ENCODE results near the gene TATDN3. TPM values are rescaled to one million over a fixed set of nuclear protein-coding genes. Genes with fewer than 3 reads are reported as not detected.

The TATDN3 gene
- polyA plus RNA-seq, 1 donor (not counting 4 experiments of a cell fraction or from before 2014, with no cell fraction given) = 11.6 TPM

DNA sequence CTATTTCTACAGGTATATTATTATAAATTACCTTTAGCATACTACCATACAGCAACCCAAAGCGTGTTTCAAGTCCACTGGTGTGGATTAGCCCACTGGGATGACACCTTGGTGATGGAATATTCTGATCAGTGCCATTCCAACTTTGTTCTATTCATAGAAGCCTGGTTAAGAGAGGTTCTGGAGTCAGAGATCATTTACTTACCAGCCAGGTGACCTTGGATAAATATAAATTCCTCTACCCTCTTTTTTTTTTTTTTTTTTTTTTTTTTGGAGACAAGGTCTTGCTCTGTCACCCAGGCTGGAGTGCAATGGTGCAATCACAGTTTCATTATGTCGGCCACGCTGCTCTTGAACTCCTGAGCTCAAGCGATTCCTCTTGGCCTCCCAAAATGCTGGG is 55.9 kb downstream of the TATDN3 start, which contains the start of gene SPATA45:
Gene SPATA45, minus strand, starts transcription at position 101 of the 400 bp plus-strand sequence. CDS start 11,500 bp downstream, outside the sequence.
- TF ChIP-seq, protein P1, sequence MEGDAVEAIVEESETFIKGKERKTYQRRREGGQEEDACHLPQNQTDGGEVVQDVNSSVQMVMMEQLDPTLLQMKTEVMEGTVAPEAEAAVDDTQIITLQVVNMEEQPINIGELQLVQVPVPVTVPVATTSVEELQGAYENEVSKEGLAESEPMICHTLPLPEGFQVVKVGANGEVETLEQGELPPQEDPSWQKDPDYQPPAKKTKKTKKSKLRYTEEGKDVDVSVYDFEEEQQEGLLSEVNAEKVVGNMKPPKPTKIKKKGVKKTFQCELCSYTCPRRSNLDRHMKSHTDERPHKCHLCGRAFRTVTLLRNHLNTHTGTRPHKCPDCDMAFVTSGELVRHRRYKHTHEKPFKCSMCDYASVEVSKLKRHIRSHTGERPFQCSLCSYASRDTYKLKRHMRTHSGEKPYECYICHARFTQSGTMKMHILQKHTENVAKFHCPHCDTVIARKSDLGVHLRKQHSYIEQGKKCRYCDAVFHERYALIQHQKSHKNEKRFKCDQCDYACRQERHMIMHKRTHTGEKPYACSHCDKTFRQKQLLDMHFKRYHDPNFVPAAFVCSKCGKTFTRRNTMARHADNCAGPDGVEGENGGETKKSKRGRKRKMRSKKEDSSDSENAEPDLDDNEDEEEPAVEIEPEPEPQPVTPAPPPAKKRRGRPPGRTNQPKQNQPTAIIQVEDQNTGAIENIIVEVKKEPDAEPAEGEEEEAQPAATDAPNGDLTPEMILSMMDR (optimal IDR thresholded peaks at IDR 0.05 in 1 of 3, IDR thresholded peaks at IDR 0.05 in 1 of 3, conservative IDR thresholded peaks at IDR 0.05 in 1 of 3; ENCODE audit: extremely low read depth in 1 of 3, insufficient read depth in 2 of 3, low read length in 3 of 3) = no peak
- no peak for TF ChIP-seq EZH2 (IDR thresholded peaks at IDR 0.05; ENCODE audit: low read length)
- no peaks in the 10 kb centered on the region for H3K9me1 ChIP-seq (ENCODE audit: control insufficient read depth, extremely low read depth, insufficient read depth, low read length)
- no peaks in the 10 kb centered on the region for H3K27me3 ChIP-seq (ENCODE audit: control insufficient read depth, extremely low read depth, insufficient read depth, low read length)
- no peak within 1 kb of the TSS for H3K4me3 ChIP-seq (ENCODE audit: control insufficient read depth in 2 of 3, extremely low read depth in 1 of 3, insufficient read depth in 2 of 3, low read depth in 1 of 3, low read length in 3 of 3)
- no peak within 1 kb of the TSS for H3K9ac ChIP-seq (ENCODE audit: control insufficient read depth, extremely low read depth, insufficient read depth, low read length)
- dilution Hi-C loops (cut with MboI; ENCODE audit: extremely low pct_ligation_motif_present, low sequenced_read_pairs) = no loop called here
- H3K36me3 ChIP-seq (ENCODE audit: control insufficient read depth in 2 of 2, extremely low read depth in 1 of 2, insufficient read depth in 2 of 2, low read length in 2 of 2) = no peaks in the 10 kb centered on the region
- H3K4me2 ChIP-seq (ENCODE audit: control insufficient read depth, extremely low read depth, insufficient read depth, low read depth, low read length) = no peak within 1 kb of the TSS
- no peaks in the 10 kb centered on the region for H3K79me2 ChIP-seq (ENCODE audit: control insufficient read depth, insufficient read depth, low read length)
- H3K27ac ChIP-seq (ENCODE audit: control insufficient read depth, insufficient read depth, low read length) = no peak within 1 kb of the TSS
- H3K4me1 ChIP-seq (ENCODE audit: control insufficient read depth, extremely low read depth, insufficient read depth, low read length) = no peaks in the 10 kb centered on the region
- H3K9me3 ChIP-seq (ENCODE audit: control insufficient read depth, low read depth, low read length) = peaks cover 2% of the 10 kb centered on the region
- H4K20me1 ChIP-seq (ENCODE audit: control insufficient read depth, extremely low read depth, insufficient read depth, low read length) = no peaks in the 10 kb centered on the region
- FAIRE-seq (no peak), DNase-seq (ENCODE audit: low read depth, low spot score) (no peak)
- no peak within 1 kb of the TSS for H2AFZ ChIP-seq (ENCODE audit: control insufficient read depth, low read length)

DNA sequence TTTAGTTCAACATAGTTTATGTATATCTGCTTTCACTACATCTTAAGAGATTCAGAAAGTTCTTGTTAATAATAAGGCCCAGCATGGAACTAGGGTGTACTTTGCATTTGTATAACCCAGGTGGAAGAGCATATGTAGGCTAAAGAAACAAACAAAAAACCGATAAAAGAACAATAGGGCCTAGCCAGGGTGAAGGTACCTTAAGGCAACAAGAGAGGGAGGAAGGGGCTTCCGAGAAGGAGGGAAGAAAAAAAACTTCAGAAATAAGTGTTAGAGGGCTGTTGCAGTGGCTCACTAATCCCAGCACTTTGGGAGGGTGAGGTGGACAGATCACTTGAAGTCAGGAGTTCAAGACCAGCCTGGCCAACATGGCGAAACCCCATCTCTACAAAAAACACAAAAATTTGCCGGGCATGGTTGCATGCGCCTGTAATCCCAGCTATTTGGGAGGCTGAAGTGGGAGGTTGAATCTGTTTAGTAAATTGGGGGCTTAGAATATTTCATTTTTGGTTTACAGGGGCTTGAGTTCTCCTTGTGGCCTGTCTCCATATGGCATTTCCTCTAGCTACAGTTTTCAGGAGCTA is 60.5 kb downstream of the TATDN3 start:
- Histone ChIP-seq H3K4me1 (ENCODE audit: control insufficient read depth, extremely low read depth, insufficient read depth, low read length) (peaks cover 5% of the 10 kb centered on the region), H3K27me3 (ENCODE audit: control insufficient read depth, extremely low read depth, insufficient read depth, low read length) (no peaks in the 10 kb centered on the region), H3K27ac (ENCODE audit: control insufficient read depth, insufficient read depth, low read length) (no peak overlapping the region), H3K9me1 (ENCODE audit: control insufficient read depth, extremely low read depth, insufficient read depth, low read length) (peaks cover 3% of the 10 kb centered on the region), H3K9me3 (ENCODE audit: control insufficient read depth, low read depth, low read length) (no peaks in the 10 kb centered on the region), H3K4me2 (ENCODE audit: control insufficient read depth, extremely low read depth, insufficient read depth, low read depth, low read length) (no peak overlapping the region), H2AFZ (ENCODE audit: control insufficient read depth, low read length) (no peak overlapping the region), H3K9ac (ENCODE audit: control insufficient read depth, extremely low read depth, insufficient read depth, low read length) (no peak overlapping the region), H4K20me1 (ENCODE audit: control insufficient read depth, extremely low read depth, insufficient read depth, low read length) (no peaks in the 10 kb centered on the region), H3K36me3 (ENCODE audit: control insufficient read depth in 2 of 2, extremely low read depth in 1 of 2, insufficient read depth in 2 of 2, low read length in 2 of 2) (no peaks in the 10 kb centered on the region), H3K4me3 (ENCODE audit: control insufficient read depth in 2 of 3, extremely low read depth in 1 of 3, insufficient read depth in 2 of 3, low read depth in 1 of 3, low read length in 3 of 3) (no peak overlapping the region), H3K79me2 (ENCODE audit: control insufficient read depth, insufficient read depth, low read length) (peaks cover 3% of the 10 kb centered on the region)
- TF ChIP-seq, protein P1 (optimal IDR thresholded peaks at IDR 0.05 in 1 of 3, IDR thresholded peaks at IDR 0.05 in 1 of 3, conservative IDR thresholded peaks at IDR 0.05 in 1 of 3; ENCODE audit: extremely low read depth in 1 of 3, insufficient read depth in 2 of 3, low read length in 3 of 3) = no peak
- no peak for TF ChIP-seq EZH2 (IDR thresholded peaks at IDR 0.05; ENCODE audit: low read length)
- FAIRE-seq (no peak), DNase-seq (ENCODE audit: low read depth, low spot score) (no peak)
- dilution Hi-C loops (cut with MboI; ENCODE audit: extremely low pct_ligation_motif_present, low sequenced_read_pairs) = no loop called here
